Liver (tissue), 3 donors: ENCODE data around the gene FUOM.

ENCODE experiments used
- CTCF ChIP-seq: fragments of 150-350 bp; IDR thresholded peaks from 2 replicates; pipeline ENCODE4 v1.5.1; 2017; ENCODE audit warnings: improper control_type of control experiment, low read depth, low read length; ENCODE audit not compliant: missing input control
- REST ChIP-seq: IDR thresholded peaks from 2 replicates; pipeline ENCODE4 v1.6.1; 2016; ENCODE audit warnings: antibody characterized with exemption, mild to moderate bottlenecking
- TAF1 ChIP-seq: conservative IDR thresholded peaks from 2 replicates; pipeline ENCODE4 v1.6.1; 2016; ENCODE audit warnings: antibody characterized with exemption, mild to moderate bottlenecking
- donor health status: healthy.
- donor health status: healthy.

GRCh38 chr10:133393401-133394063, 35.7 kb upstream of the FUOM start:
- TF ChIP-seq REST (no peak), TAF1 (no peak), CTCF (no peak)
